Superior temporal gyrus (tissue), 1 donor: ENCODE results near the gene TP53TG5.

Experiments used
- DNase-seq: peaks from one replicate; pipeline ENCODE4 v3.0.0-alpha.2; 2016; ENCODE audit errors: extremely low spot score

TP53TG5 gene

DNA sequence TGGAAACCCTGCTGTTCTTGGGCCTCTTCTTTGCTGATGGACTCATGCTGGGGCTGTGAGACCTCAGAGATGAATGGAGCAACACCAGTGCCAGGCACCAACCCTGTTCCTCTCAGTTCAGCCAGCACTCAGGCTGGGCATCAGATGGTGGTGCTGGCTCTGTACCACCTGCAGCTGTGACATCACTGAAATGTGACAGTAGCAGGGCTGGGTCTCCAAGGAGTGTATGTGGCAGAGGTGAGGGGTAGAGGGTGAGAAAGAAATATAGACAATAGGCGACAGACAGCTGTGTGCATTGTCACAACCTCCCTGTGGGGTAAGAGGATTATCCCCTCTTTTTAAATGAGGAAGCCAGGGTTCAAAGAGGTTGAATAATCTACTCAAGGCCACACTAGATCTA, at the start of gene TP53TG5:
TSS of gene TP53TG5 (minus strand) at position 135 of the 400 bp plus-strand sequence. CDS start at position 46, 89 bp downstream.
- peak; percentile 81 for DNase-seq

- DNase-seq, result no peak
Measured at GRCh38 chr20:45427236-45428149, 49.4 kb upstream of the TP53TG5 start.

DNA sequence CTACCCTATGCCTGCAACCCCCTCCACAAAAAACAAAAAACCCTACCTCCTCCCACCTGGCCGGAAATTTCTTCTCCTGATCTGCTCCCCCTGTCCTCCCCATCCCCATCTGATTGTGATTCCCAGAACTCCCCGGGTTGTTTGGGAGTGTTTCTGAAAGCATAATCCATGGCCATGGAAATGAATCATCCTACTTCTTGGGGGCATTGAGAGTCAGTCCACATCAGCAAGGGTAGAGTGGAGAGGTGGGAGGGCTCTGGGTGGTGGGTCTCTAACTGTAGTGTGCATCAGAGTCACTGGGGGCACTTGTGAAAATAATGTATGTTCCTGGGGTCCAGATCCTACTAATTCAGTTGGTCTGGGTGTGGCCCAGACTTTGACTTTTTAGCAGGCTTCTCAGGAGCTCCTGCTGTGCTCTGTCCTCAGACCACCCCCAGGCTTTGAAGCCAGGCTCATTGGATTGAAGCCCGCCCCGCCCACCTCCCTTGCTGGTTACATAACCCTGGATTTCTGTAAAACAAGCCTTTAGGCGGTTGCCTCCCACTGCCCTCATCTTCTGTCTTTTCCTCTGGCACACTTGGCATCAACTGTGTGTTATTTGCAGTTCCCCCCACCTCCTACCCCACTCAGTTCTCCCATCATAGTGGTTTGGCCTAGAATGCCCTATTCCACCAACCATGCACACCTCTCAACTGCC, 48.3 kb upstream of the TP53TG5 start:
- no peak for DNase-seq

DNA sequence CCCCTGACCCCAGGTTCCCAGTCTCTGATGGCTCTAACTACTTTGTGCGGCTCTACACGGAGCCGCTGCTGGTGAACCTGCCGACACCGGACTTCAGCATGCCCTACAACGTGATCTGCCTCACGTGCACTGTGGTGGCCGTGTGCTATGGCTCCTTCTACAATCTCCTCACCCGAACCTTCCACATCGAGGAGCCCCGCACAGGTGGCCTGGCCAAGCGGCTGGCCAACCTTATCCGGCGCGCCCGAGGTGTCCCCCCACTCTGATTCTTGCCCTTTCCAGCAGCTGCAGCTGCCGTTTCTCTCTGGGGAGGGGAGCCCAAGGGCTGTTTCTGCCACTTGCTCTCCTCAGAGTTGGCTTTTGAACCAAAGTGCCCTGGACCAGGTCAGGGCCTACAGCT, 47.4 kb upstream of the TP53TG5 start:
- DNase-seq, result no peak

DNA sequence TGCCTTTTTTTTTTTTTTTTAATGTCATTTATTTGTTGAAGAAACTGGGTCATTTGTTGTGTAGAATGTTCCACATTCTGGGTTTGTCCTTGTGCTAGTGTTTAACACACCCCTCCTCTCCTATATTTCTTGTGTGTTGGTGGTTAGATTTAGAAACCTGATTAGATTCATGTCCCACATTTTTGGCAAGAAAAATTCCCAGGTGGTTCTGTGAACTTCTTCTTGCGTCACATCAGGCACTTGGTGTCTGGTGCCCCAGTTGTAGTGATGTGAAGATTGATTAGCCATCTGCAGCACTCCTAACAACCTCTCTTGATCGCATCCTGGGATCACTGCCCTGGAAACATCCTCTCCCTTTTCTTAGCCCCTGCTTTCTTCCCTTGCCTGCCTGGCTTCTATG, 45.6 kb upstream of the TP53TG5 start:
- no peak for DNase-seq

DNA sequence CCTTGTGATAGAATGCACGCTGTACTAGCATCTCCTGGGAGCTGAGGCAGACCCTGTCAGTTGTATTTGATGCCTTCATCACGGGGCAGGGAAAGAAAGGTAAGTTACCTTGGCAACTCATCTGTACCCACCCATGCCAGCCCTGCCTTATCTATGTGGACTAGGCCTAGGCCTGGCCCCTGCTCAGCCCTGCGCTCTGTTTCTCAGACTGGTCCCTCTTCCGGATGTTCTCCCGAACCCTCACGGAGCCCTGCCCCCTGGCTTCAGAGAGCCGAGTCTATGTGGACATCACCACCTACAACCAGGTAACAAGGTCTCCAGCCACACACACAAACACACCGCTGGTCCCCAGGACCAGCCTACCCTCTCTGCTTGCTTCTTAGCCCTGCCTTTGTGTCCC, 42.0 kb upstream of the TP53TG5 start:
- no peak for DNase-seq

DNA sequence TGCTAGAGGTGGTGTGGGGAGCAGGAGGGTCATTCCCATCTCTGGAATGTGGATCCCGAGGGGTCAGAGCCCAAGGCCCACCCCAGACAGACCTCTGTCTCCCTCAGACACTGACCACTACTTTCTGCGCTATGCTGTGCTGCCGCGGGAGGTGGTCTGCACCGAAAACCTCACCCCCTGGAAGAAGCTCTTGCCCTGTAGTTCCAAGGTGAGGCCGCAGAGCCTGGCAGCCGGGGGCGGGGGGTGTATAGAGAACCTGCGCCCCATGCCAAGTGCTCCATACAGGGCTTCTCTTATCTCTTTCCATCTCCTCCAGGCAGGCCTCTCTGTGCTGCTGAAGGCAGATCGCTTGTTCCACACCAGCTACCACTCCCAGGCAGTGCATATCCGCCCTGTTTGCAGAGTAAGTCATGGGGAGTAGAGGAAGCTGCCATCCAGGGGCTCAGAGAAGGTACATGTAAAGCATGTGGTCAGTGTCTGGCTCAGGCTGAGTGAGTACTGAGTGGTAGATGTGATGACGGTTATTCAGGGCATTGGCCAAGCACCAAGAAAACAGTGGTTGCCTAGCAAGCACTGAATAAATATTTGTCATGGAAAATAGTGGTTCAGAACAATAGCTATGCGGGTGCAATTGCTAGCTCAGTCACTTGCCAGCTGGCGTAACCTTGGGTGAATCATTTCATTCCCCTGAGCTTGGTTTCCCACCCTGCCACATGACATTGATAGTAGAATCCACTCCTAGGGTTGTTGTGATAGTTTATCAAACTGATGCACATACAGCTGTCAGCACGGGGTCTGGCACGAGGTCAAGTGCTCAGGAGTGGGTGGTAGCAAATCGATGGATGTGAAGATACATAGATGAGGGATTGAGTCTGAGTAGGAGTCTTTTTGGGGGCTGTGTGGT, 41.3 kb upstream of the TP53TG5 start:
- peak; percentile 81 for DNase-seq

DNA sequence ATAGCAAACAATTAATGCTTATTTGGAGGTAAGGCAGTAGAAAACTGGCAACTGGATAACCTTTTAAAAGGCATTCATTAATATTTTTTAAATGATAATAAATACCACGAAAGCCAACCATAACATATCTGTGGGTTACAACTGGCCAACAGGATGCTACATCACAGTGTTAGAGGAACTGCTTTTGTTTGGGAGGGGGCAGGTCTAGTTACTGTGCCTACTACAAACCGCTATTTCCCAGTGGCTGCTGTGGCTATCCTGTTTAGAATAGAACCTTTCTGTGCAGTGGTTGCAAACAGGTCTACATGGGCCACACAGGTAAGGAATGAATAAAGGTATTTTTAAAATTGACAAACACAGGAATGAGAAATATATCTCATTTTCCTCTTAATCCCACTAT, 38.8 kb upstream of the TP53TG5 start:
- DNase-seq, result no peak

- DNase-seq, result peak; percentile 97
Measured at GRCh38 chr20:45415822-45416637, 37.9 kb upstream of the TP53TG5 start, which contains the start of gene PIGT. Gene PIGT (plus strand): TSS chr20:45416141. CDS start chr20:45416157, 16 bp downstream.

- DNase-seq, result no peak
Measured at GRCh38 chr20:45413479-45413878, 35.4 kb upstream of the TP53TG5 start.

- no peak for DNase-seq
Measured at GRCh38 chr20:45412653-45413052, 34.5 kb upstream of the TP53TG5 start.

DNA sequence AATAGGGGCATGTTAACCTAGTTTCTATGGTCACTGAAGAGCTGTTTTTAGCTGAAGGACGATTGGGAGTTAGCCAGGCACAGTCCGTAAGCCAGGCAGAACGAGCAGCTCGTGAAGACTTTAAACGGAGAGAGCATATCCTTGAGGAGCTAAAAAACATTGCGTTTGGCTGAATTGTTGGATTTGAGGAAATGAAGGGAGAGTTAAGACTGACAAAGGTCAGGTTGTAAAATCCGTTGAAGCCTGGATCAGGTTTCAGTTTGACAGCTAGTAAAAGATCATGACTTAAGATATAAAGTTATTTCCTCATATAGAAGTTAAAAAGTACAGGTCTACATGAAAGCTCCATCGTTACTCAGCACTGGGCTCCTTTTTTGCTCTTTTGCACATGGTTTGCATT, 32.8 kb upstream of the TP53TG5 start:
- no peak for DNase-seq

DNA sequence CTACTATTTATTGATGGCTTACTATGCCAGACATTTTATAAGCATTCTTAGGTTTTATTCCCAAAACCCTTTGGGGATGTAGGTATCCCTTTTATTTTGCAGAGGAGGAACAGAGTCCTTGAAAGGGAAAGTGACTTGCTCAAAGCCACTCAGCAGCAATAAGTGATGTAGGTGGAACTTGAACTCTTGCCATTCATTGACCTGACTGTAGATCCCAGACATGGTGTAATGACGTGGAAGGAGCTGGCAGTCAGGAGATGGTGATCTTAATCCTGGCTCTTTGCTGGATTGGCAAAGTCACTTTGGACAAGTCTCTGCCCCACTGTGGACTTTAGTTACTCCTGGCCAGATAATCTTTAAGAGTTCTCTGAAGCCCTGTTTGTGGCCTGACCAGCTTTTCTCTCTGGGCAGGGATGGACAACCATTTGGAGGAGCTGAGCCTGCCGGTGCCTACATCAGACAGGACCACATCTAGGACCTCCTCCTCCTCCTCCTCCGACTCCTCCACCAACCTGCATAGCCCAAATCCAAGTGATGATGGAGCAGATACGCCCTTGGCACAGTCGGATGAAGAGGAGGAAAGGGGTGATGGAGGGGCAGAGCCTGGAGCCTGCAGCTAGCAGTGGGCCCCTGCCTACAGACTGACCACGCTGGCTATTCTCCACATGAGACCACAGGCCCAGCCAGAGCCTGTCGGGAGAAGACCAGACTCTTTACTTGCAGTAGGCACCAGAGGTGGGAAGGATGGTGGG, 31.6 kb upstream of the TP53TG5 start:
- DNase-seq, result no peak

GRCh38 chr20:45408646-45409213, 30.6 kb upstream of the TP53TG5 start:
- peak; percentile 65 for DNase-seq

DNA sequence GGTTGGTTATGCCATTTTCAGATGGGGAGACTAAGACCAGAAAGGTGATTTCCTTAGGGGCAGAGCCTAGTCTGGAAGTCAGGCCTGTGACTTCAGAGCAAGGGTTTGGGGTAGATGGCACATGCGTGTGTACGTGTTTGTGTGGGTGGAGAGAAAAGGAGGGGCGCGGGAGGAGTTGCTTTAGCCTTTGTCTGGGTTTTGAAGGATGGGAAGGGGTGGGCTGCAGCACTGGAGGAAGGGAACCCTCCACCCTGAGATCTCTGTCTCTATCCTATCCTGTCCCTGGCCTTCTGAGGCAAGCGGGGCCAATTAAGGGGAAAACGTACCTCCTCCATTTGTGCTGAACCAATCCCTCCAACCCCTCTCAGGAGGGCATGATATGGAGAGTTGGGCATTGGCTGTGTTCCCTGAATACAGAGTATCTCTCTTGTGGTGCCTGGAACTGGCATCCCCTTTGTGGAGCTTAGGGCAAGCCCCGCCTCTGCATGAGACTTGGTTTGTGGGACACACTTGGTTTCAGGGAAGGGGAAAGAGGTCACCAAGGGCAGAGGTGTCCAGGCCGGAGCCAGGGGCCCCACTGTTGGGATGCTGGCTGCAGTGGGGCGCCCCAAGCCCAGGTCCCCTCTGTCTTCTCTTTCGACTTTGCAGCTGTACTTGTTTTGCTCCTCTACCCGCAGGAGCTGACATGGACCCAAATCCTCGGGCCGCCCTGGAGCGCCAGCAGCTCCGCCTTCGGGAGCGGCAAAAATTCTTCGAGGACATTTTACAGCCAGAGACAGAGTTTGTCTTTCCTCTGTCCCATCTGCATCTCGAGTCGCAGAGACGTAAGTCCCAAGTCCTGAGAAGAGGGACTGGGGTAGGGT, 29.9 kb upstream of the TP53TG5 start, which contains the start of gene DBNDD2:
TSS of gene DBNDD2 (plus strand) at position 507 of the 863 bp plus-strand sequence. CDS start at position 686, 179 bp downstream.
- peak; percentile 95 for DNase-seq

GRCh38 chr20:45407067-45407745, 29.1 kb upstream of the TP53TG5 start:
- no peak for DNase-seq

DNA sequence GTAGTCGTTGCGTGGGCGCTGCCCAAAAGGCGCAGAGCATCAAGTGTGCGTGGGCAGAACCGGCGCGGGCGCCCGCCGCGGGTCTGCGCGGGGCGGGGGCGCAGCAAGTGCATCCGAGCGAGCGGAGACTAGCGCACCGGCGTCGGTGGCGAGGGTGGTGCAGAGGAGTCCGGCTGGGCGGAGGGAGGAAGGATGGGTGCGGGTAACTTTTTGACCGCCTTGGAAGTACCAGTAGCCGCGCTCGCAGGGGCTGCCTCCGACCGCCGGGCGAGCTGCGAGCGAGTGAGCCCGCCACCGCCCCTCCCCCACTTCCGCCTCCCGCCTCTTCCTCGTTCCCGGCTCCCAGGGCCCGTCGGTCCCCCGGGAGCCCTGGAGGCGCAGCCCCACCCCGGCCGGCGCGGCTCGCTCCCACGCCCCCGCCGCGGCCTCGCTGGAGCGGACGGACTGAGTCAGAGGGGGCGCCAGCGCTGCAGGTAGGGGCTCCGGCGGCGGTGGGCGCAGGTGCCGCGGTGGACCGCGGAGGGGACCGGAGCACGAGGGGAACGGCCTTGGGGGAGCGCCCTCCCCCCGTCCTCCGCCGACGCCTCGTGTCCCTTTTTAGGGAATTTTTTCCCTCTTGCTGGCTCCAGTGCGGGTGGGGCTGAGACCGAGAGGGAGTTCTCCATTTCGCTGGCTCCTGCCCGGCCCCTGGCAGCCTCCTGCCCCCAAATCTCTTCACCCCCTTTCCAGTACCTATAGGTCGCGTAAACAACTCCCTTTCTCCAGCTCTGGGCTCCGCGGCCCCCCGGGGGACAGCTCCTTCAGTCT, 28.3 kb upstream of the TP53TG5 start:
- peak; percentile 51 for DNase-seq
